GM19324 (cell line): ENCODE measurements around the gene GTF2F1.
"Not testable (repeated sequence)": the region's sequence is repeated elsewhere in the genome, so short reads cannot be mapped to it uniquely, and the experiment has no call there.

Experiments
- ATAC-seq: cut with Tn5 transposase; IDR thresholded peaks from one replicate; pipeline ENCODE4 v1.9.1; 2021; ENCODE audit warnings: mild to moderate bottlenecking, moderate library complexity; ENCODE audit not compliant: unreplicated experiment, low FRiP score

GTF2F1 gene

GRCh38 chr19:6360445-6360844 lies 32.5 kb downstream of the GTF2F1 start:
- ATAC-seq: not testable (repeated sequence)

GRCh38 chr19:6359568-6360341 lies 33.2 kb downstream of the GTF2F1 start:
- ATAC-seq: no peak

- ATAC-seq: no peak
These were observed 35.0 kb downstream of the GTF2F1 start for GRCh38 chr19:6358003-6358402.

- no peak for ATAC-seq
These were observed 35.8 kb downstream of the GTF2F1 start for GRCh38 chr19:6357174-6357573.

GRCh38 chr19:6355321-6356040 lies 37.5 kb downstream of the GTF2F1 start:
- not testable (repeated sequence) for ATAC-seq

- no peak for ATAC-seq
These were observed 38.8 kb downstream of the GTF2F1 start for GRCh38 chr19:6354098-6354674.

- ATAC-seq: no peak
These were observed 40.4 kb downstream of the GTF2F1 start for GRCh38 chr19:6352381-6353165.

- ATAC-seq: no peak
These were observed 42.3 kb downstream of the GTF2F1 start for GRCh38 chr19:6350688-6351087.

GRCh38 chr19:6349271-6349670 lies 43.7 kb downstream of the GTF2F1 start:
- not testable (repeated sequence) for ATAC-seq

- ATAC-seq: no peak
These were observed 49.5 kb downstream of the GTF2F1 start for GRCh38 chr19:6343462-6343861.

GRCh38 chr19:6340493-6341201 lies 52.3 kb downstream of the GTF2F1 start:
- no peak for ATAC-seq

- ATAC-seq: no peak
These were observed 58.3 kb downstream of the GTF2F1 start for GRCh38 chr19:6334490-6335285.

- ATAC-seq: no peak
These were observed 59.5 kb downstream of the GTF2F1 start, which contains the start of gene ACER1 for GRCh38 chr19:6333439-6333838. TSS of gene ACER1 (minus strand) at chr19:6333612. CDS start at chr19:6333551, 61 bp downstream.
